H1 (cell line): ENCODE measurements around the gene CENPC. TPM values are rescaled to one million over a fixed set of nuclear protein-coding genes. Genes with fewer than 3 reads are reported as not detected.

Source experiments
- CTCF ChIA-PET: fragments of 300-600 bp; sonication (Branson Sonifier 250); formaldehyde crosslinking; loops from one replicate; lab custom pipeline; 2021; ENCODE audit not compliant: partially characterized antibody; lab: Charles Lee
- POLR2A ChIA-PET: fragments of 300-600 bp; sonication (Branson Sonifier 250); formaldehyde crosslinking; loops from one replicate; lab custom pipeline; 2021; ENCODE audit warnings: inconsistent platforms; ENCODE audit not compliant: partially characterized antibody; lab: Charles Lee
- DNase-seq, 2 experiments: peaks; one replicate each; pipeline versions ENCODE4 v3.0.0 to v3.0.0-alpha.2; 2010 to 2022; ENCODE audit warnings: low spot score in 2 of 2, low read depth in 1 of 2, mixed read lengths in 1 of 2
- FAIRE-seq: peaks from 2 replicates; lab custom pipeline; 2011; peaks lifted over from hg19 to GRCh38; lab: Jason Lieb, UNC
- H2AFZ ChIP-seq: 2 replicates; pipeline ENCODE4 v1.8.1; 2012; ENCODE audit warnings: low read length, inconsistent platforms
- H2AK5ac ChIP-seq: 2 replicates; pipeline ENCODE4 v1.6.1; 2013; ENCODE audit warnings: low read depth, low read length
- H2BK120ac ChIP-seq: replicated peaks from 2 replicates; pipeline ENCODE3; 2013; ENCODE audit warnings: low read depth, low read length, inconsistent platforms
- H2BK12ac ChIP-seq: 2 replicates; pipeline ENCODE4 v1.6.1; 2013; ENCODE audit warnings: low read depth, low read length
- H2BK15ac ChIP-seq: 2 replicates; pipeline ENCODE4 v1.6.1; 2013; ENCODE audit warnings: low read length
- H2BK20ac ChIP-seq: 2 replicates; pipeline ENCODE4 v1.6.1; 2013; ENCODE audit warnings: low read length
- H2BK5ac ChIP-seq: 2 replicates; pipeline ENCODE4 v1.6.1; 2013; ENCODE audit warnings: low read depth, low read length
- H3K14ac ChIP-seq: 2 replicates; pipeline ENCODE4 v1.6.1; 2013; ENCODE audit warnings: inconsistent platforms; ENCODE audit not compliant: insufficient read length
- H3K18ac ChIP-seq: 2 replicates; pipeline ENCODE4 v1.6.1; 2013; ENCODE audit warnings: low read length; ENCODE audit errors: extremely low read depth
- H3K23ac ChIP-seq: 2 replicates; pipeline ENCODE4 v1.6.1; 2013; ENCODE audit warnings: inconsistent platforms; ENCODE audit not compliant: insufficient read length
- H3K23me2 ChIP-seq: 2 replicates; pipeline ENCODE4 v1.6.1; 2013; ENCODE audit warnings: low read depth, low read length
- H3K27ac ChIP-seq: 2 replicates; pipeline ENCODE4 v1.6.1; 2011; ENCODE audit warnings: low read depth, low read length, inconsistent platforms
- H3K27me3 ChIP-seq, 4 experiments: replicated peaks in 1 of 4; 1 replicate in 1 of 4; 2 replicates in 3 of 4; pipeline versions ENCODE4 v1.6.1 to v1.8.1; 2011 to 2013; ENCODE audit warnings: low read length in 3 of 4, mild to moderate bottlenecking in 3 of 4, inconsistent platforms in 2 of 4, mixed read lengths in 2 of 4, moderate library complexity in 1 of 4; ENCODE audit not compliant: control insufficient read depth in 3 of 4, insufficient read depth in 3 of 4; ENCODE audit errors: extremely low read depth in 1 of 4
- H3K36me3 ChIP-seq, 4 experiments: 2 replicates each; pipeline versions ENCODE4 v1.6.1 to v1.8.1; 2011 to 2013; ENCODE audit warnings: mild to moderate bottlenecking in 4 of 4, low read length in 3 of 4, moderate library complexity in 2 of 4, control low read depth in 1 of 4, inconsistent platforms in 1 of 4; ENCODE audit not compliant: insufficient read depth in 4 of 4, control insufficient read depth in 2 of 4
- H3K4ac ChIP-seq: replicated peaks from 2 replicates; pipeline ENCODE3; 2013; ENCODE audit warnings: low read length, low read depth, mixed read lengths, inconsistent platforms; ENCODE audit not compliant: insufficient read length
- H3K4me1 ChIP-seq, 4 experiments: replicated peaks in 1 of 4; 1 replicate in 1 of 4; 2 replicates in 3 of 4; pipeline versions ENCODE4 v1.6.1 to v1.8.1; 2011 to 2013; ENCODE audit warnings: low read length in 3 of 4, inconsistent platforms in 2 of 4, mixed read lengths in 1 of 4; ENCODE audit not compliant: insufficient read depth in 4 of 4, control insufficient read depth in 3 of 4
- H3K4me2 ChIP-seq, 2 experiments: 2 replicates each; pipeline versions ENCODE4 v1.6.1 to v1.8.1; 2011 to 2013; ENCODE audit warnings: low read depth in 2 of 2, low read length in 2 of 2, control low read depth in 1 of 2, inconsistent platforms in 1 of 2, mild to moderate bottlenecking in 1 of 2; ENCODE audit not compliant: insufficient read depth in 1 of 2
- H3K4me3 ChIP-seq, 4 experiments: fragments of 200-600, 300-600 bp in 1 of 4; sonication (generic), shearing (Covaris generic), sonication (Bioruptor Twin) in 1 of 4; 2 replicates each; pipeline versions ENCODE4 v1.5.1 to v1.8.1; 2011 to 2016; ENCODE audit warnings: low read length in 4 of 4, low read depth in 3 of 4, control low read depth in 2 of 4, inconsistent platforms in 2 of 4, mild to moderate bottlenecking in 2 of 4, mixed read lengths in 1 of 4, moderate library complexity in 1 of 4; ENCODE audit not compliant: insufficient read depth in 2 of 4; ENCODE audit errors: extremely low read depth in 1 of 4
- H3K56ac ChIP-seq: replicated peaks from 2 replicates; pipeline ENCODE3; 2013; ENCODE audit warnings: low read depth, mild to moderate bottlenecking, mixed read lengths, low read length, inconsistent platforms; ENCODE audit not compliant: insufficient read length
- H3K79me1 ChIP-seq: 2 replicates; pipeline ENCODE4 v1.6.1; 2013; ENCODE audit warnings: low read depth, low read length, control low read depth
- H3K79me2 ChIP-seq, 2 experiments: 2 replicates each; pipeline versions ENCODE4 v1.6.1 to v1.8.1; 2012 to 2013; ENCODE audit warnings: low read length in 2 of 2, mild to moderate bottlenecking in 2 of 2, inconsistent platforms in 1 of 2; ENCODE audit not compliant: insufficient read depth in 2 of 2, control insufficient read depth in 1 of 2
- H3K9ac ChIP-seq, 4 experiments: replicated peaks in 1 of 4; 1 replicate in 1 of 4; 2 replicates in 3 of 4; pipeline versions ENCODE4 v1.6.1 to v1.8.1; 2011 to 2013; ENCODE audit warnings: low read depth in 3 of 4, low read length in 3 of 4, control low read depth in 2 of 4, mild to moderate bottlenecking in 2 of 4, moderate library complexity in 2 of 4, inconsistent platforms in 1 of 4; ENCODE audit errors: extremely low read depth in 1 of 4
- H3K9me3 ChIP-seq, 2 experiments: 2 replicates each; pipeline versions ENCODE4 v1.6.1 to v1.8.1; 2012 to 2013; ENCODE audit warnings: mild to moderate bottlenecking in 2 of 2, moderate library complexity in 2 of 2, control low read depth in 1 of 2, inconsistent platforms in 1 of 2, low read depth in 1 of 2, low read length in 1 of 2, mixed read lengths in 1 of 2; ENCODE audit not compliant: insufficient read depth in 2 of 2
- H4K20me1 ChIP-seq, 2 experiments: replicated peaks in 1 of 2; 2 replicates each; pipeline versions ENCODE3 to v1.8.1; 2011 to 2013; ENCODE audit warnings: inconsistent platforms in 2 of 2, low read length in 2 of 2, mild to moderate bottlenecking in 1 of 2; ENCODE audit not compliant: insufficient read depth in 2 of 2, control insufficient read depth in 1 of 2
- H4K5ac ChIP-seq: 2 replicates; pipeline ENCODE4 v1.6.1; 2013; ENCODE audit warnings: low read length, low read depth, mixed read lengths, inconsistent platforms; ENCODE audit not compliant: insufficient read length
- H4K8ac ChIP-seq: 2 replicates; pipeline ENCODE4 v1.8.0; 2013; ENCODE audit warnings: mild to moderate bottlenecking, moderate library complexity, low read length, inconsistent platforms; ENCODE audit not compliant: insufficient read depth; ENCODE audit errors: extremely low read depth
- H4K91ac ChIP-seq: replicated peaks from 2 replicates; pipeline ENCODE3; 2013; ENCODE audit warnings: low read length, mixed read lengths, inconsistent platforms; ENCODE audit not compliant: insufficient read length
- GTF2F1 ChIP-seq: IDR thresholded peaks from 2 replicates; pipeline ENCODE4 v1.6.1; 2012; ENCODE audit warnings: low read depth, low read length, improper control_type of control experiment, borderline replicate concordance
- POU5F1 ChIP-seq: IDR thresholded peaks from 2 replicates; pipeline ENCODE4 v1.6.1; 2011; ENCODE audit warnings: low read depth, mild to moderate bottlenecking, low read length, moderate library complexity
- WGBS, 2 experiments: shearing (Covaris generic) in 1 of 2; methylation state at CpG; one replicate each; pipeline versions ENCODE4 v1.1.6 to v1.1.7; 2013 to 2015; ENCODE audit warnings: low lambda C conversion rate in 2 of 2, mixed read lengths in 2 of 2, inconsistent platforms in 1 of 2, low coverage in 1 of 2, missing lambda C conversion rate in 1 of 2; ENCODE audit not compliant: insufficient replicate concordance in 2 of 2, insufficient coverage in 1 of 2, insufficient read length in 1 of 2; ENCODE audit errors: extremely low coverage in 1 of 2, missing lambda C conversion rate in 1 of 2; 5-methylcytosine and 5-hydroxymethylcytosine counted together
- polyA plus RNA-seq, 7 experiments: library from polyadenylated mRNA; depleted of rRNA in 3 of 7; stranded (reverse) in 5 of 7; unstranded in 2 of 7; fragments of >200 nt in 5 of 7; fragments of 200-250 nt in 2 of 7; gene quantifications; 1 replicate in 5 of 7; 2 replicates in 1 of 7; 4 replicates in 1 of 7; pipeline versions ENCODE4 v1.2.1 to v1.2.3, GENCODE V29; 2011 to 2013; ENCODE audit warnings: missing spikeins in 2 of 7, mixed read lengths in 2 of 7
- total RNA-seq: library from RNA; stranded (reverse); fragmentation: NEBNext Ultra II Directional; extraction: Animal tissue kit (Norgen Biotek cat#: 25700); gene quantifications from 2 replicates; pipeline ENCODE4 v1.2.1, GENCODE V29; 2021

CENPC gene
- total and polyA plus RNA-seq, 2 of the 8 experiments (the other 6 are each of a cell fraction or from before 2014, with no cell fraction given) = 2.8 to 15.7 TPM

DNA sequence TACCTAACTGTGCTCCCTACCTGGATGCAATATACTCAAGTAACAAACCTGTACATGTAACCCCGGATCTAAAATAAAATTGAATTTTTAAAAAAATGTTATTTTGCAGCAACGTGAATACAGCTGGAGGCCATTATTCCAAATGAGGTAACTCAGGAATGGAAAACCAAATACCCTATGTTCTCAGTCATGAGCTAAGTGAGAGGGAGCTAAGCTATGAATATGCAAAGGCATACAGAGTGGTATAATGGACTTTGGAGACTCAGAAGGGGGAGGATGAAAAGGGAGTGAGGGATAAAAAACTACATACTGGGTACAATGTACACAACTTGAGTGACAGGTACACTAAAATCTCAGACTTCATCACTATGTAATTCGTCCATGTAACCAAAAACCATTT lies 78.6 kb downstream of the CENPC start:
- H2BK15ac ChIP-seq = no peak overlapping the region
- H2AFZ ChIP-seq = no peak overlapping the region
- H3K18ac ChIP-seq = no peak overlapping the region
- TF ChIP-seq GTF2F1 (no peak), POU5F1 (0 out of 2 replicates have a peak, but pooled peaks have one; percentile 19)
- no peak overlapping the region for H2BK5ac ChIP-seq
- H3K27ac ChIP-seq = no peak overlapping the region
- no peaks in the 10 kb centered on the region; a peak in 1 of 8 replicates for H3K36me3 ChIP-seq
- H3K23me2 ChIP-seq = no peaks in the 10 kb centered on the region
- H4K20me1 ChIP-seq = peaks cover 0 to 5% of the 10 kb centered on the region in 2 experiments
- ChIA-PET POLR2A (interaction anchor here (0.8 kb wide), 1 partner anchor 78 kb away, joined by 3 read pairs; the partner anchor contains the start of gene CENPC), CTCF (no interaction called here)
- H3K4ac ChIP-seq = no peak overlapping the region
- no peak overlapping the region for H2BK20ac ChIP-seq
- WGBS, 2 experiments = 96% methylated on average over 3 of the region's 3 CpGs; no CpG with 5 or more reads in 1 of the 2 experiments
- no peak overlapping the region for H3K4me2 ChIP-seq
- H3K9ac ChIP-seq = no peak overlapping the region
- no peak overlapping the region for H2AK5ac ChIP-seq
- H4K8ac ChIP-seq = no peak overlapping the region
- DNase-seq = no peak
- H4K5ac ChIP-seq = no peak overlapping the region
- no peak overlapping the region for H3K23ac ChIP-seq
- H3K9me3 ChIP-seq = no peaks in the 10 kb centered on the region
- H3K56ac ChIP-seq = no peak overlapping the region
- no peak overlapping the region for H3K14ac ChIP-seq
- no peak overlapping the region for H2BK12ac ChIP-seq
- no peak overlapping the region for H4K91ac ChIP-seq
- no peaks in the 10 kb centered on the region for H3K27me3 ChIP-seq
- no peak overlapping the region for H3K4me3 ChIP-seq
- H3K79me2 ChIP-seq = no peaks in the 10 kb centered on the region
- H3K4me1 ChIP-seq = no peaks in the 10 kb centered on the region
- FAIRE-seq = no peak
- H3K79me1 ChIP-seq = no peaks in the 10 kb centered on the region
- H2BK120ac ChIP-seq = no peak overlapping the region
